OCI-LY1 (cell line): ENCODE results near the gene RIN3.

Experiments
- CTCF ChIP-seq: fragments of 200-600 bp; sonication (generic), shearing (Covaris generic); IDR thresholded peaks from 2 replicates; pipeline ENCODE4 v1.5.1; 2017; ENCODE audit warnings: mild to moderate bottlenecking, antibody characterized with exemption, low read length, moderate library complexity, mixed read lengths
- EZH2 ChIP-seq: fragments of 200-600 bp; sonication (generic), shearing (Covaris generic); IDR thresholded peaks from 2 replicates; pipeline ENCODE4 v1.8.0; 2017; ENCODE audit warnings: borderline replicate concordance, mixed run types, mild to moderate bottlenecking, antibody characterized with exemption, low read length, moderate library complexity, mixed read lengths

- TF ChIP-seq CTCF: no peak
- TF ChIP-seq EZH2: no peak
Observed at GRCh38 chr14:92486881-92487280, 26.7 kb upstream of the RIN3 start.
